Urinary bladder (tissue), 4 donors: ENCODE results near the gene SCN1B. TPM values are rescaled to one million over a fixed set of nuclear protein-coding genes. Genes with fewer than 3 reads are reported as not detected.

Experiments used
- DNase-seq: peaks from one replicate; pipeline ENCODE4 v3.0.0-alpha.2; 2015; ENCODE audit errors: extremely low spot score
- H3K27ac ChIP-seq: one replicate; pipeline ENCODE4 v1.5.1; 2013; ENCODE audit warnings: low read depth, mild to moderate bottlenecking, moderate library complexity
- H3K36me3 ChIP-seq: one replicate; pipeline ENCODE4 v1.6.1; 2013; ENCODE audit warnings: mild to moderate bottlenecking, moderate library complexity; ENCODE audit not compliant: insufficient read depth
- H3K4me1 ChIP-seq: one replicate; pipeline ENCODE4 v1.6.1; 2013; ENCODE audit warnings: mild to moderate bottlenecking, moderate library complexity; ENCODE audit not compliant: insufficient read depth
- H3K4me3 ChIP-seq: one replicate; pipeline ENCODE4 v1.5.1; 2013; ENCODE audit warnings: low read depth, low read length
- WGBS: extraction: QIAGEN DNeasy Blood & Tissue Kit; methylation state at CpG from one replicate; pipeline ENCODE4 v1.1.7; 2013; 5-methylcytosine and 5-hydroxymethylcytosine counted together
- polyA plus RNA-seq: library from polyadenylated mRNA; stranded (reverse); fragments of 200-250 nt; gene quantifications from one replicate; pipeline ENCODE4 v1.2.3, GENCODE V29; 2013
- total RNA-seq: library from RNA; depleted of rRNA; stranded (reverse); fragments of >200 nt; gene quantifications from one replicate; pipeline ENCODE4 v1.2.3, GENCODE V29; 2014
- donor health status: healthy with polysubstance abuse.
- donor health status: healthy.

The SCN1B gene
- total and polyA plus RNA-seq, 2 donors = 1.6 to 15.1 TPM

DNA sequence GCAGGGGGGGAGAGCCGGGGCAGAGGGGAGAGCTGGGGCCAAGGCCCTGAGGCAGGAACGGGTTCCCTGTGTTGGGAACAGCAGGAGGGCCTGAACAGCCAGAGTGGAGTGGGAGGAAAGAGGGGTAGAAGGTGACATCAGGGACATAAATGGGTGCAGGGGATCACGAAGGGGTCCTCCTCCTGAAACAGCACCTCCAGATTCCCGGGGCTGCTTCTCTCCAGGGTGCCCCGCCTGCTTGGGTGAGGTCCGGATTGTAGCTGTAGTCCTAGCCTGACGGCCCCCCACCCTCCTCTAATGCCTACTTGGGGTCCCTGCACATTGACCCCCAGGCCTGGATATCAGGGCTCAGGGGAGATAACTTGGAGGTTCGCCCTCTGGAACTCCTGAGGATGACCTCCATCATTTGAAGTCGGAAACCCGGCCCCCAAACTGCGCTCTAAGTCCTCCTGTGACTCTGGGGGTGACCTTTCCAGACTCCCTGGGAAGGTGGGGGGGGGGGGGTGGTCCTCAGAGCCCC, 473 bp upstream of the SCN1B start:
- 15% methylated on average over 11 of the region's 11 CpGs for WGBS
- no peak for DNase-seq
- Histone ChIP-seq H3K4me3 (peak overlapping the region; percentile 75), H3K4me1 (peaks cover 2% of the 10 kb centered on the region), H3K27ac (no peak overlapping the region), H3K36me3 (peaks cover 1% of the 10 kb centered on the region)

DNA sequence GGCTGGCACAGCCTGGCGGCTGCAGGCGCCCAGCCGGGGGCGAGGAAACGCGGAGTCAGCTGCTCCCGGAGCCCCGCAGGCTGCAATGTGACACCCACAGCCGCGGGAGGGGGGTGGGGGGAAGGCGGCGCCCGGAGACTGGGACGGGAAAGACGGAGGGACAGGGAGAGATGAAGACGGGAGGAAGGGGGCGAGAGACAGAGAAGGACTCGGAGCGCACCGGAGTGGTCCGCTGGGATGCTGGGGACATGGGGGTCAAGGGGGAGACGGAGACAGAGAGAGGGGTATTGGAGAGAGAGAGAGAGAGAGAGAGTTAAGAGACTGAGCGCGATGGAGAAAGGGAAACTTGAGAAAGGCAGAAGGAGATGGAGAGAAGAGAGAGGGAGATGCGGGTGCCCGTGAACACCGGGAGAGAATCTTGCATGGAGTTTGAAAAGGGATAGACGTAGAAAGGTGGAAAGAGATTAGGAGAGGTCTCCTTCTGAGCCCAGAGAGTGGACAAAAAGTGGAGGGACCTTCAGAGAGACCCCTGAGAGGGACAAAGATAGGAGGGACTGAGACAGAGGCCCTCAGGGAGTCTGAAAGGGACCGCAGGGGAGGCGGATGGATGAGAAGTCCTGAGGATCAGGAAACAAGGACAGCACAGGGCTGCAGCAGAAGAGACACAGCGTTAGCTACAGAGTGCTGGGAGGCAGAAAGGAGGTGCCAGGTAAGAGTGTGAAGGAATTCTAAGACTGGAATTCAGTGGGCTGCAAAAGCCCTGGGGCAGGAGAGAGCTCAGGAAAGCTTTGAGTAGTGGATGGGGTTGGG, 1.0 kb downstream of the SCN1B start:
- Histone ChIP-seq H3K27ac (no peak overlapping the region), H3K4me3 (peak overlapping the region; percentile 75), H3K36me3 (no peaks in the 10 kb centered on the region), H3K4me1 (peaks cover 2% of the 10 kb centered on the region)
- WGBS = 7% methylated on average over 31 of the region's 31 CpGs
- no peak for DNase-seq

DNA sequence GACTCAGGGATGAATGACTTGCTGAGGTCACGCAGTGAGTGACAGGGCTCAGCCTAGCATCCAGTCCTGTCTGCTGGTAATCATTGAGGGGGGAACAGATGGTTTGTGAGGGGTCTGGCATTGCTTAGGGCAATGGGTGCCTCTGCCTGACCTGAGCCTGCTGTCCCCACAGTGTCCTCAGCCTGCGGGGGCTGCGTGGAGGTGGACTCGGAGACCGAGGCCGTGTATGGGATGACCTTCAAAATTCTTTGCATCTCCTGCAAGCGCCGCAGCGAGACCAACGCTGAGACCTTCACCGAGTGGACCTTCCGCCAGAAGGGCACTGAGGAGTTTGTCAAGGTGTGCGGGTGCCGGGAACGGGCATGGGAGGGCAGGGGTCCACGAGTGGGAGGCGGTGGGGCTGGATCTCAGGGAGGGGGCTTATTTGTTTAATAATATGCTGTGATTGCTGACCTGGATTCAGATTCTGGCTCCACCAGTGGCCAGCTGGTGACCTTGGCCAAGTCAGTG, 2.1 kb downstream of the SCN1B start:
- no peak for DNase-seq
- H3K4me1 ChIP-seq = peaks cover 2% of the 10 kb centered on the region
- 95% methylated on average over 17 of the region's 17 CpGs for WGBS
- H3K4me3 ChIP-seq = no peak overlapping the region
- no peaks in the 10 kb centered on the region for H3K36me3 ChIP-seq
- H3K27ac ChIP-seq = no peak overlapping the region

DNA sequence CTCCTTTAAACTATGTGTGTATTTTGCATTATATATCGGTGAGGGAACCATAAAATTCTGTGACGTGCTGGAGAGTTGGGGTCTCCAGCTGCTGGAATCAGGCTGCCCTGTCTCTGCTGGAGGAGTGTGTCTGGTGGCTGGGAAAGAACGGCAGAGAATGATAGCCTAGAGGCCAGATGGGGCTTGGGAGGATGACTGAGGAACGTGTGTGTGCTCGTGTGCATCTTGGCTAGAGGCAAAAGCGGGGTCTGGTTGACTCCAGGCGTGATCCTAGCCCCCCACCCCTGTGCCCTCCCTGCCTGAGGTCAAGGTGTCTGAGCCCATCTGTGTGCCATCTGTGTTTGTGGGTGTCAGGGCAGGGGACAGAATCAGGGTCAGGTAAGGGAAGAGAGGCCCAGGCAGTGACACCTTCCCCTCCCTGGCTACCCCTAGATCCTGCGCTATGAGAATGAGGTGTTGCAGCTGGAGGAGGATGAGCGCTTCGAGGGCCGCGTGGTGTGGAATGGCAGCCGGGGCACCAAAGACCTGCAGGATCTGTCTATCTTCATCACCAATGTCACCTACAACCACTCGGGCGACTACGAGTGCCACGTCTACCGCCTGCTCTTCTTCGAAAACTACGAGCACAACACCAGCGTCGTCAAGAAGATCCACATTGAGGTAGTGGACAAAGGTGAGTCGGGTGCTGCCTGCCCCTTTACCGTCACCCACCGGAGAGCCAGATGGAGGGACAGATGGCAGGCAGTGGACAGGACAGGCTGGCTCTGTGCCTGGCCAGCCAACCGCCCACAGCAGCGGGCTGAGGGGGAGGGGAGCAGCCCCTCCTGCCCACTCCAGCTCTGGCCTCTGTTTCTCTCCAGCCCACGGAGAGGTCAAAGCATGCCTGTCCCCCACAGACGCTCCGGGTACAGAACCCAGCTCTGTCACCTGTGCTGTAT, 3.1 kb downstream of the SCN1B start:
- DNase-seq = no peak
- Histone ChIP-seq H3K4me1 (peaks cover 2% of the 10 kb centered on the region), H3K27ac (no peak overlapping the region), H3K36me3 (no peaks in the 10 kb centered on the region), H3K4me3 (no peak overlapping the region)
- WGBS = 91% methylated on average over 30 of the region's 30 CpGs

DNA sequence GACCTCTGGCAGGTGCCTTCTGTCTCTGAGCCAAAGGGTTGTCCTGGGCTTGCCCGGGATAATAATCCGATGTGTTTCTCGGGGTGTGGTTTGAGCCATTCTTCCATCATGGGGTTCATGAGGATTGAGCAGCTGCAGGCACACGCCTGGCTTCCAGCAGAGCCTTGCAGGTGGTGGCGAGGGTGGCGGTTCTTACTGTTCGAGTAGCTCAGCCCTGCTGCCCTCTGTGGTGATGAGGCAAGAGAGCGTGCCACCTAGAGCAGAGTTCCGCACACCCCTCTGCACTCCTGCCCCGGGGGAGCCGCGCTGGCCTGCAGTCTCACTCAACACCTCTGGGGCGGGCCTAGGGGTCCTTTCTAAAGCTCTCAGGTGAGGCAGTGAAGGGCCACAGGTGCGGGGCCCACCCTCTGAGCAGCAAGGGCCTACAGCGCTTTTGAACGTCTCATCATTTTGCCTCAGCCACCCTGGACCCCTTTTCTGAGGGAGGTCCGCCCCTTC, 3.8 kb downstream of the SCN1B start:
- no peaks in the 10 kb centered on the region for H3K36me3 ChIP-seq
- H3K4me1 ChIP-seq = peaks cover 2% of the 10 kb centered on the region
- WGBS = 90% methylated on average over 17 of the region's 17 CpGs
- no peak overlapping the region for H3K4me3 ChIP-seq
- no peak for DNase-seq
- no peak overlapping the region for H3K27ac ChIP-seq

DNA sequence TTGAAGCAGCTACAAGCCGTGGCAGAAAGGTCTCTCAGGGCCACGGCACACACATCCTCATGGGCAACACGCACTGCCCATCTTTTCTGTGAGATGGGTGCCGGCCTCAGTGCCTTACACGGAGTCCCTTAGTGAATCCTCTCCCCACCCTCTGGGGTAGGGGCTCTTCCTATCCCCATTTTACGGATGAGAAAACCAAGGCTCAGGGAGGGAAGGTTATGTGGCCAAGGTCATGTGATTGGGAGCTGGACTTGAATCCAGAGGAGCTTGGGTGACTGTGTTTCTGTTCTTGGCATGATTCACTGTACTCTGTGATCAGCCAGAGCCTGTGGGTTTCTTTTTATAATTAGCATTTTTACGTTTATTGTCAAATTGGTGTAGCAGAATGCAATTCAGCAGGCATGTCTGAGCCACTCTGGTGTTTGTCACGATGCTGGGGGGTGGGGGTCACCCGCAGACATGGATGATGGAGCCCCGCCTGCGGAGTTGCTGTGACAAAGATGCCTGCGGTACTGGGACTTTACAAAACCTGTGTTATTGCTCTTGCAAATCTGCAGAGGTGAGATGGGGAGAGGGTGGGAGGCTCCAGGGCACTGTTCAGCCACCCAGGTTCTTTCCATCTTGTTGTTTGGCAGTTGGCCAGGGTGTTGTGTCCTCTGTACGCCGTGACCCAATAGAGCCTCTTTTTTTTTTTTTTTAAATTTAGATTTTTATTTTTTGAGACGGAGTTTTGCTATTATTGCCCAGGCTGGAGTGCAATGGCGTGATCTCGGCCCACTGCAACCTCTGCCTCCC, 4.5 kb downstream of the SCN1B start:
- Histone ChIP-seq H3K4me1 (peaks cover 2% of the 10 kb centered on the region), H3K36me3 (no peaks in the 10 kb centered on the region), H3K4me3 (no peak overlapping the region), H3K27ac (no peak overlapping the region)
- 87% methylated on average over 17 of the region's 17 CpGs for WGBS
- DNase-seq = no peak

DNA sequence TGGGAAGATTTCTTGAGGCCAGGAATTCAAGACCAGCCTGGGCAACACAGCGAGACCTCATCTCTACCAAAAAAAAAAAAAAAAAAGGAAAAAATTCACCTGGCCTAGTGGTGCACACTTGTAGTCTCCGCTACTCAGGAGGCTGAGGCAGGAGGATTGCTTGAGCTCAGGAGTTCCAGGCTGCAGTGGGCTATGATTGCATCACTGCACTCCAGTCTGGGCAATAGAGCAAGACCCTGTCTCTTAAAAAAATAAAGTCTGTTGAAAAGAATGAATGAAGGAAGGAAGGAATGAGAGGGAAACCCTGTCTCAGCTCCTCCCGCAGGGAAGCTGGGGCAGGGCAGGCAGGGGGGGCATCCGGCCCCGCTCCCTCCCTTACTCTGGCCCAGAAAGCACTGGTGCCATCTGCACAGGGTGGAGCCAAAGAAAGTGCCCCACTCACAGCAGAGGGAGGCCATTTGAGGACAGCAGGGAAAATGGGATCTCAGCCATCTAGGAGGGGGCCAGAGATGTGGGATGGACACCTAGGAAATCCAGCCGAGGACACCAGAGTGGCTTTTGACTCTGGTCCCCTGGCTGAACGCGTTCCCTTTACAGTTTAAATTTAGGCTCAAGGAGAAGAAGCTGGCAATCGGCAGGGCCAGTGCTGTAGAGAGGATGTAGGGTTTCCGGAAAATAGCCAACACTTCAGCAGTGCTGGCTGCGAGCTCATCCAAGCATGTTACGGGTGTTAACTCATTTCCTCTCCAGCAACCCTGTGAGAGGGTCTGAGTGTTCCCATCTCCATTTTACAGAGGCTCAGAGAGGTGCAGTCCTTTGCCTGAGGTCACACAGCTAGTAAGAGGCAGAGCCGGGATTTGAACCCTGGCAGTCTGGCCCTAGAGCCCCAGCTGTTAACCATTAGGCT, 7.7 kb downstream of the SCN1B start:
- Histone ChIP-seq H3K36me3 (no peaks in the 10 kb centered on the region), H3K4me3 (no peak overlapping the region), H3K27ac (no peak overlapping the region), H3K4me1 (no peaks in the 10 kb centered on the region)
- WGBS = 65% methylated on average over 13 of the region's 13 CpGs
- DNase-seq = no peak

DNA sequence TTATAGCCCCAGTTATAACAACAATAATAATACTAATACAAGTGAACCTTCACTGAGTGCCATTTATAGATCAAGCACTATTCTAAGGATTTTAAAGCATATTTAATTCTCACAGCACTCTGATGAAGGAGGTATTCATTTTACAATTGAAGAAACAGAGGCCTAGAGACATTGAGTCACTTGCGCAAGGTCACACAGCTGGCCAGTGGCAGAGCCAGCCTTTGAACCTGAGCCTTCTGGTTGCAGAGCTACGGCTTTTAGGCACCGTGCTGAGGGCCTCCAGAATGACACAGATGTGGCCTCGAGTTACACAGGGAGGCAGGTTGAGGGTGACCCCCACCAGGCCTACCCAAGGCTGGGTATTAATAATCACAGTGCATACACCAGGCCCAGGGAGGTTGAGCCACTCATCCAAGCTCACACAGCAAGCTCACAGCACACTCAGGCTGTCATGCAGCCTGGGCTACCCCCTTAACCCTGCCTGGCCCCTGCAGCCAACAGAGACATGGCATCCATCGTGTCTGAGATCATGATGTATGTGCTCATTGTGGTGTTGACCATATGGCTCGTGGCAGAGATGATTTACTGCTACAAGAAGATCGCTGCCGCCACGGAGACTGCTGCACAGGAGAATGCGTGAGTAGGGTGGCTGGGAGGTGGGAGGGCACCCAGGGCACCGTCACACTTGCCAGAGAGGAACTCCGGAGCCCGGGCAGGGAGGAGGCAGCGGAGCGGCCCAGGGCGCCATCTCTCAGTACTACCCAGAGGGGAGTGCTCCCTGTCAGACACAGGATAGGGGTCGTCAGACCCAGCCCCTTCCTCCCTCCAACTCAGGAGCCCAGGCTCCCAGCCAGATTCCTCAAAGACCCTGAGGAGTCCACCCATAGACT, 8.6 kb downstream of the SCN1B start:
- 62% methylated on average over 17 of the region's 17 CpGs for WGBS
- Histone ChIP-seq H3K4me3 (no peak overlapping the region), H3K4me1 (no peaks in the 10 kb centered on the region), H3K27ac (no peak overlapping the region), H3K36me3 (no peaks in the 10 kb centered on the region)
- no peak for DNase-seq

DNA sequence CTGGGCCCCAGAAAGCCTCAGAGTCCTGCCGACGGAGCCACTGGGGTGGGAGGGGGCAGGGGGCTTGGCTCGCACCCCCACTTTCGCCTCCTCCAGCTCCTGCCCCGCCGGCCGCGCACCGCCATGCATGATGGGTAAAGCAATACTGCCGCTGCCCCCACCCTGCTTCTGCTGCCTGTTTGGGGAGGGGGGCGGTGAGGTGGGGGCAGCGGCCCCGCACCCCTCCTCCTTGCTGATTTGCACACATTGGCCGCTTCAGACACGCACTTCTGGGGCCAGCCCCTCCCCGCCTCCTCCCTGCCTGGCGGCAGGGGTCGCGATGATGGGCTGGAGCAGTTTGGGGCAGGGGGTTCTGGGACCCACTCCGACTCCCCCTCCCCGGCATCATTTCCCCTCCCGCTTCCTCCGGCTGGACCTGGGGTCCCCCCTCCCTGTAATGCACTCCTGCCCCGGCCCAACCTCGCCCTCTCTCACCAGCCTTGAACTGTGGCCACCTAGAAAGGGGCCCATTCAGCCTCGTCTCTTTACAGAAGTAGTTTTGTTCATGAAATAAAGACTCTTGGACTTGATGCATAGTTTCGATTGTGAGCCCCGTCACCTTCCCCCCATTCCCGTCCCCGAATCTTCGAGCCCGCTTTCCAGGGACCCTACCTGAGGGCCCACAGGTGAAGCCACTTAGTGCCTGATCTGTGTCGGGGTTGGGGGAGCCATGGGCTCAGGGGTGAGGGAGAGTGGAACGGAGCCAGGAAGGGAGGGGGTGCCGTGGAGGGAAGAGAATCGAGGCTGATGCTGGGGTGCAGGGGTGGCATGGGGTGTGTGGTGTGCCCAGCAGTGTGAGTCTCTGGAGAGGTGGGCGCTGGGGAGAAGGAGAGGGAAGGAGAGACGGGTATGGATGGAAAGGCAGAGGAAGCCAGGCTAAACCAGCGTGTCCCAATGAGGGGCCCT, 9.9 kb downstream of the SCN1B start:
- WGBS = 24% methylated on average over 39 of the region's 39 CpGs
- no peak for DNase-seq
- Histone ChIP-seq H3K4me1 (no peaks in the 10 kb centered on the region), H3K36me3 (no peaks in the 10 kb centered on the region), H3K27ac (peak overlapping the region; percentile 50), H3K4me3 (no peak overlapping the region)

DNA sequence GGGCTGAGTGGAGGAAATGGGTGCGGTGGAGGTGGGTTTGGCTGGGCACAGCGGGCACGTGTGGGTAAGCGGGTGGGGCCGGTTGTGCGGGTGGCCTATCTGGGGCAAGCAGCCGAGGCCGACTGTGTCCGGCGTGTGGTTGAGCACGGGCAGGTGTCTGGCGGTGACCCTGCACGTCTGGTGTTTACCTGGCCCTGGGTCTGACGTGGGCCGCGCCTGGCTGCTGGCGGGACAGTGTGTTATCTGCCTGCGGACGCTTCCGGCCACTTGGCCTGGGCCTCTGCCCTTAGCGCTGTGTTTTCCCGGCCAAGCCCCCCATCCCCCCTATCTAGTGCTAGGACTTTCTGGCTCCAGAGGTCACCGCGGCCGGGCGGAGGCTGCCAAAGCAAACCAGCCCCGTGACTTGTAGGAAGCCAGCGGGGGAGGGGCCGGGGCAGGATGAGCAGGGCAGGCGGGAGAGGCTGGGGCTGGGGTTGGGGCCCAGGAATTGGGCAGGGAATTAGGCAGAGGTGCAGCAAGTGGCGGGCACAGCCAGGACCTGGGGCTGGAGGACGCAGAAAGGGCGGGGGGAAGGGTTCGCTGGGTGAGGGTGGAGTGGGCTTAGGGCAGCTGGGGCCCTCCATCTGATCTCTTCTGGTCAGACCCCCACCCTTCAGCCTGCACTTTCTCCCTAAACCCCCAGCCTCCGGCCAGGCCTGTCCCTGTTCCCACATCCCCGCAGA, 10.7 kb downstream of the SCN1B start:
- Histone ChIP-seq H3K27ac (peak overlapping the region; percentile 50), H3K4me3 (no peak overlapping the region), H3K36me3 (no peaks in the 10 kb centered on the region), H3K4me1 (no peaks in the 10 kb centered on the region)
- no peak for DNase-seq
- WGBS = 19% methylated on average over 36 of the region's 36 CpGs
